GM18502 (cell line): Measurements from ENCODE around the gene GCAT.
"Not testable (repeated sequence)": the region's sequence is repeated elsewhere in the genome, so short reads cannot be mapped to it uniquely, and the experiment has no call there.

Source experiments
- ATAC-seq: cut with Tn5 transposase; IDR thresholded peaks from one replicate; pipeline ENCODE4 v1.9.1; 2021; ENCODE audit warnings: mild to moderate bottlenecking; ENCODE audit not compliant: unreplicated experiment, poor library complexity

GCAT gene

GRCh38 chr22:37781434-37782059 lies 26.2 kb upstream of the GCAT start:
- no peak for ATAC-seq

DNA sequence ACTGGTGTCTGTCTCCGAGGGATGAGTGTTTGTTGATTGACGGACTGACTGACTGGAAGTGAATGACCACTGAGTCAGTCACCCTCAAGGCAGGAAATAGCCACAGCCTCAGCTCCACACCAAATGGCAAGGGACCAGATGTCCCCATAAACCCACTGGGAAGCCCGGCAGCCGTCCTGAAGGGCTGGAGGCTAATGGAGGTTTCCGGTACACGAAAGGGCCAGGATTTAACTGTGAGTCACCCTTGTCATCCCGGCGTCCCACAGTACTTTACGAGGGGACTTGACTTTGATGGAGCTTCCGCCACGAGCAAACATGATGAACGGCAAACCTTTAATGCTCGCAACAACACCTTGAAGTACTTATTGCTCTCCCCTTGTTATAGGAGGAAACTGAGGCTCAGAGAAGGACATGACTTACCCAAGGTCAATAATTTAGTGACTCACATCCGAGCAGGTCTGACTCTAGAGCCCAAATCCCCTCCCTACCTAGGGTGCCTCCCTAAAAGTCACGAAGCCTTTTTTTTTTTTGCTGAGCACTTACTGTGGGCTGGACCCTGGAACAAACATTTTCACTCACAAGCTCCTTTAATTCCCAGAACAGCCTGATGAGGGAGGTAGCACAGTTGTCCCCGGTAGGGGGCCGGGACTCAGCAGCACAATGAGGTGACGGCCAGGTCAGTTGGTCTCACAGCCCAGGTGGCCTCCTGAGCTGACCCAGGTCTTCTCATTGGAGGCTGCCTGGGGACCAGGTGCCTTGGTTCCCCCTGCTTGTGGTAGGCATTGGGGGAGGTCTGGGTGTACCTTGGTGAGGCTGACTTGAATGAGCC lies 25.2 kb upstream of the GCAT start:
- ATAC-seq, result no peak

DNA sequence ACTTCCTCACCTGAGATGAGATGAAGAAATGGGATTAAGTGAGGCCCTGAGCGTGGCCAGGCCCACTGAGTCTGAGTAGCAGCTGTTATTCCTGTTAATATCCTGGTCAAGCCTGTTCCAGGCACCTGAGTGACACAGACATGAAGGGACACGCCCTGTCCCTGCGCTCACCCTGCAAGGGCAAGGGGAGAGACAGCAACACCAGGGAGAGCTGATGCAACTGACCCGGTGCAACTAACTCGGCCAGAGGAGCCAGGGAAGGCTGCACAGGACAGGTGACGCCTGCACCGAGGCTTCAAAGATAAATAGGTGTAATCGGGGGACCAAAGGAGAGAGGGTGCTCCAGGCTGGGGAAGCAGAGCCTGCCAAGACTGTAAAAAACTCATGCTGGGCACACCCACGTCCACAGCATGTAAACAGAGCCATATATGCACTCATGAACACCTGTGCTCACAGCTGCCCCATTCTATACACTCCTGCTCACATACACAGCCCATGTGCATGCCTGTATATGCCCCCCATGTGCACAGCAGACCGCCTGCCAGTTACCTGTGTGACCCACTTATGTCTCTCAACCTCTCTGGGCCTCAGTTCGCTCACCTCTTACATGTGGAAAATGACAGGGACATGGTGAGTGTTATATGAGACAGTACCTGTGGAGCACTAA lies 22.8 kb upstream of the GCAT start:
- no peak for ATAC-seq

GRCh38 chr22:37790234-37790633 lies 17.5 kb upstream of the GCAT start:
- ATAC-seq, result no peak

DNA sequence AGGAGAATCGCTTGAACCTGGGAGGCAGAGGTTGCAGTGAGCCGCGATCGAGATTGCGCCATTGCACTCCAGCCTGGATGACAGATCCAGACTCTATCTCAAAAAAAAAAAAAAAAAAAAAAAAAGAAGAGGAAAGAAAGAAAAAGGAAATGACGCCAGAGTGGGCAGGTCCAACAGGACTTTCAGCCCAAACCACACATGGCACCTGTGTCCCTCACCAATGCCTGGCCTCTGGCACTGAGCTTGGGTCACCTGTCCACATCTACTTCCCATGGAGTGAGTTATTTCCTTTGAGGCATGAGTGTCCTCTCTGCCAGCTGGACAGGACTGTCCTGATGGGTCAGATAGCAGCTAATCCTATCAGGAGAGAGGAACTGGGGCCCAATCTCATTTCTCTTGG lies 15.2 kb upstream of the GCAT start:
- ATAC-seq, result no peak

GRCh38 chr22:37794376-37794775 lies 13.4 kb upstream of the GCAT start:
- no peak for ATAC-seq

GRCh38 chr22:37796079-37796478 lies 11.7 kb upstream of the GCAT start:
- no peak for ATAC-seq

DNA sequence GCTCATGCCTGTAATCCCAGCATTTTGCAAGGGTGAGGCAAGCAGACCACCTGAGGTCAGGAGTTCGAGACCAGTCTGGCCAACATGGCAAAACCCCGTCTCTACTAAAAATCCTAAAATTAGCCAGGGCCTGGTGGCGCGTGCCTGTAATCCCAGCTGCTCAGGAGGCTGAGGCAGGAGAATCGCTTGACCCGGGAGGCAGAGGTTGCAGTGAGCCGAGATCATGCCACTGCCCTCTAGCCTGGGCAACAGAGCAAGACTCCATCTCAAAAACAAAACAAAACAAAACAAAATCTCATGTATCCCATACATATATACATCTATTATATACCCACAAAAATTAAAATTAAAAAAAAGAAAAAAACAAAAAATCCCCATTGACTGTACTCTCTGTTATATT lies 10.5 kb upstream of the GCAT start:
- not testable (repeated sequence) for ATAC-seq

- no peak for ATAC-seq
Observed at GRCh38 chr22:37797874-37798500, 9.7 kb upstream of the GCAT start.

DNA sequence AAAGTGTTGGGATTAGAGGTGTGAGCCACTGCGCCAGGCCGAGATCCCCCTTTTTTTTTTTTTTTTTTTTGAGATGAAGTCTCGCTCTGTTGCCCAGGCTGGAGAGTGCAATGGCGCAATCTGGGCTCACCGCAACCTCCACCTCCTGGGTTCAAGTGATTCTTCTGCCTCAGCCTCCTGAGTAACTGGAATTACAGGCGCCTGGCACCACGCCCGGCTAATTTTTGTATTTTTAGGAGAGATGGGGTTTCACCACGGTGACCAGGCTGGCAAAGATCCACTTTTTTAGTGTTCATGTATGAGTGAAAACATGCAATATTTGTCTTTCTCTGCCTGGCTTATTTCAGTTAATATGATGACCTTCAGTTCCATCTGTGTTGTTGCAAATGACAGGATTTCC lies 7.8 kb upstream of the GCAT start:
- ATAC-seq, result not testable (repeated sequence)

DNA sequence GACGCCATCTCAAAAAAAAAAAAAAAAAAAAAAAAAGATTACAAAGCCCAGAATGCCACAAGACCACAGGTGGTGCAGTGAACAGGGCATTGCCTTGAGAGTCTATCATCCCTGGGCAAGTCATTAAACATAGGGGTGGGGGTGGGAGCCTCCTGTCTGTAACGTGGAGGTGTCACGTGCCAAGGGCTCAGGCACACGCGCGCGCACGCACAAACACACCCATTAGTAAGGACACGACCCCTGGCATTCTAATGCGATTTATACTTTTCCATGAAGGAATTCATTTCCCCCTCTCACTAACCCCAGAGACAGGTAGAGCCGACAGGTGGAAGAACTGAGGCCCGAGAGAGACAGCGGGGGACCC lies 5.8 kb upstream of the GCAT start:
- no peak for ATAC-seq

DNA sequence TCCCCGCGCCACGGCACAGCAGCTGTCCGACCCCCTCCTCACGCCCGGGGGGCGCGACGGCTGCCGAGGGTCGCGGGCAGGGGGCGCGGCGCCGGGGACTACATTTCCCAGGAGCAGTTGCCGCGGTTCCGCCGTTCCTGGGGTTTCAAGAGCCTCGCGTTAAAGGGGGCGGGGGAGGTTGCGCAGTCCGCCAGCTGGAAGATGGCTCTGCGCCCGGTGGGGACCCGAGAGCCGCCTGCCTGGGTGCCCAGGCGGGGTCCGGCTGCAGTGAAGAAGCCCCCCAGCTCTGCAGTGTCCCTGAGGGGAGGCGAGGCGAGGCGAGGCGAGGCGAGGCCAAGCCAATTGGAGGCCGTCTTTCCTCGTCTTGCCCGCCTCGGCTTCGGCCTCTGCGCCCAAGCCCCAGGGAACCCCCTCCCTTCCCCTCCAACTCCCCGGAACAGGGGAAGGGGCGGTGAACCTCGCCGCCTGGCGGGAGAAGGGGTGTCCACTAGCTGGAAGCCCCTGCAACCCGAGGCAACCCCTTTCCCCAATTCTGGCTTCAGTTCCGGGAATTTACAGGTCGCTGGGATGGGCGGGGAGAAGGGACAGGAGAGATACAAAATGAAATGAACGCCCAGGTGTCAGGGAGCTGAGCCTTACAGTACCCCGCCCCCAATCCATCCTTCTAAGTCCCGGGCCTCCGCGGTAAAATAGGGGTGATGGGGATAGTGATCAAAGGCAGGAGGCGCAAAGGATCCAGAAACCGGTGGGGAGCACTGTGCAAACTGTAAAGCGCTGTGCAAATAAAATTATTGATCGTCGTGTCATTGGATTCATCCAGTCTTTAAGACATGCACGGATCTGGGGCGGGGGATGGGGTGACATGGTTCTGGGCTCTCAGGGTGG lies 5.2 kb upstream of the GCAT start:
- ATAC-seq, result no peak

- no peak for ATAC-seq
Observed at GRCh38 chr22:37803195-37803638, 4.5 kb upstream of the GCAT start.

- no peak for ATAC-seq
Observed at GRCh38 chr22:37803639-37804351, 3.9 kb upstream of the GCAT start.

- ATAC-seq, result no peak
Observed at GRCh38 chr22:37804352-37804880, 3.3 kb upstream of the GCAT start.

DNA sequence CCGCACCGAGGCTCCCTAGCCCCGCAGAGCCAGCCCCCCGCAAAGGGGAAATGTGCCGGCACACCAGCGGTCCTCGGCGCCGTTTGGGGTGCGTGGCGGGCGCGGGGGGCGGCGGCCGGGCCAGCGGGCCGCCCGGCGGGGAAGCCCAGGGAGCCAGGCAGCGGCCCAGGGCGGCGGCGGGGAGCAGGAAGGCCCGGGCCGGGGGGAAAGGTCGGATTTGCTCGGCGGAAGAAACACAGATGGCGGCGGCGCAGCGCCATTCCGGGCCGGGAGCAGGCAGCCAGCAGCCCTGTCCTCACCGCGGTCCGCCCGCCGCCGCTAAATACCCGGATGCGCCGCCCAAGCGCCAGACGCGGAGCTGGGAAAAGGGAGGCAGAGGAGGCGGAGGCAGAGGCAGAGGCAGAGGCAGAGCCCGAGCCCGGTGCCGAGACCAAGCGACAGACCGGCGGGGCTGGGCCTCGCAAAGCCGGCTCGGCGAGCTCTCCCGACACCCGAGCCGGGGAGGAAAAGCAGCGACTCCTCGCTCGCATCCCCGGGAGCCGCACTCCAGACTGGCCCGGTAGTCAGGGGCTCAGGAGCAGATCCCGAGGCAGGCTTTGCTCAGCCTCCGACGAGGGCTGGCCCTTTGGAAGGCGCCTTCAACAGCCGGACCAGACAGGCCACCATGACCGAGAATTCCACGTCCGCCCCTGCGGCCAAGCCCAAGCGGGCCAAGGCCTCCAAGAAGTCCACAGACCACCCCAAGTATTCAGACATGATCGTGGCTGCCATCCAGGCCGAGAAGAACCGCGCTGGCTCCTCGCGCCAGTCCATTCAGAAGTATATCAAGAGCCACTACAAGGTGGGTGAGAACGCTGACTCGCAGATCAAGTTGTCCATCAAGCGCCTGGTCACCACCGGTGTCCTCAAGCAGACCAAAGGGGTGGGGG lies 2.6 kb upstream of the GCAT start:
- no peak for ATAC-seq

- ATAC-seq, result no peak
Observed at GRCh38 chr22:37805810-37806277, 1.9 kb upstream of the GCAT start.
